GM12865 (cell line): ENCODE measurements around the gene ACAD9.
A peak's percentile ranks its signal among the peaks of the same experiment; 100 is the strongest.
"Not testable (repeated sequence)": the region's sequence is repeated elsewhere in the genome, so short reads cannot be mapped to it uniquely, and the experiment has no call there.

Source experiments
- DNase-seq: peaks from one replicate; pipeline ENCODE4 v3.0.0; 2010; ENCODE audit warnings: low read depth
- H3K4me3 ChIP-seq: 2 replicates; pipeline ENCODE4 v1.5.1; 2011; ENCODE audit warnings: mild to moderate bottlenecking, low read depth, low read length, control low read depth
- CTCF ChIP-seq: IDR thresholded peaks from 2 replicates; pipeline ENCODE4 v1.5.1; 2011; ENCODE audit warnings: low read length, control low read depth, low read depth, inconsistent platforms; ENCODE audit not compliant: insufficient read depth; ENCODE audit errors: missing control alignments

ACAD9 gene

GRCh38 chr3:128879125-128879969 is at the start of gene ACAD9:
ACAD9 (plus strand) TSS chr3:128879620; CDS start chr3:128879692, 72 bp downstream.
- TF ChIP-seq CTCF = no peak
- DNase-seq = peak; percentile 99
- peak within 1 kb of the TSS; percentile 95 for H3K4me3 ChIP-seq

- H3K4me3 ChIP-seq, DNase-seq: not testable (repeated sequence)
These were observed 49.3 kb upstream of the ACAD9 start for GRCh38 chr3:128829925-128830625.

GRCh38 chr3:128830762-128831161 is 48.7 kb upstream of the ACAD9 start:
- DNase-seq, H3K4me3 ChIP-seq: not testable (repeated sequence)

- DNase-seq, H3K4me3 ChIP-seq: not testable (repeated sequence)
These were observed 46.4 kb upstream of the ACAD9 start for GRCh38 chr3:128832979-128833378.

GRCh38 chr3:128835096-128835495 is 44.3 kb upstream of the ACAD9 start:
- H3K4me3 ChIP-seq = no peak overlapping the region
- no peak for DNase-seq
- TF ChIP-seq CTCF = no peak

GRCh38 chr3:128841926-128842920 is 37.2 kb upstream of the ACAD9 start:
- TF ChIP-seq CTCF = no peak
- no peak for DNase-seq
- H3K4me3 ChIP-seq = no peak overlapping the region

GRCh38 chr3:128844502-128844901 is 34.9 kb upstream of the ACAD9 start:
- DNase-seq = no peak
- no peak overlapping the region for H3K4me3 ChIP-seq
- TF ChIP-seq CTCF = no peak

- TF ChIP-seq CTCF = peak; percentile 11
- H3K4me3 ChIP-seq = peak overlapping the region; percentile 12
- no peak for DNase-seq
These were observed 34.2 kb upstream of the ACAD9 start for GRCh38 chr3:128845119-128845777.
